ENCODE results near the gene ARHGEF17. TPM values are rescaled to one million over a fixed set of nuclear protein-coding genes. Genes with fewer than 3 reads are reported as not detected.

Gene ARHGEF17, protein sequence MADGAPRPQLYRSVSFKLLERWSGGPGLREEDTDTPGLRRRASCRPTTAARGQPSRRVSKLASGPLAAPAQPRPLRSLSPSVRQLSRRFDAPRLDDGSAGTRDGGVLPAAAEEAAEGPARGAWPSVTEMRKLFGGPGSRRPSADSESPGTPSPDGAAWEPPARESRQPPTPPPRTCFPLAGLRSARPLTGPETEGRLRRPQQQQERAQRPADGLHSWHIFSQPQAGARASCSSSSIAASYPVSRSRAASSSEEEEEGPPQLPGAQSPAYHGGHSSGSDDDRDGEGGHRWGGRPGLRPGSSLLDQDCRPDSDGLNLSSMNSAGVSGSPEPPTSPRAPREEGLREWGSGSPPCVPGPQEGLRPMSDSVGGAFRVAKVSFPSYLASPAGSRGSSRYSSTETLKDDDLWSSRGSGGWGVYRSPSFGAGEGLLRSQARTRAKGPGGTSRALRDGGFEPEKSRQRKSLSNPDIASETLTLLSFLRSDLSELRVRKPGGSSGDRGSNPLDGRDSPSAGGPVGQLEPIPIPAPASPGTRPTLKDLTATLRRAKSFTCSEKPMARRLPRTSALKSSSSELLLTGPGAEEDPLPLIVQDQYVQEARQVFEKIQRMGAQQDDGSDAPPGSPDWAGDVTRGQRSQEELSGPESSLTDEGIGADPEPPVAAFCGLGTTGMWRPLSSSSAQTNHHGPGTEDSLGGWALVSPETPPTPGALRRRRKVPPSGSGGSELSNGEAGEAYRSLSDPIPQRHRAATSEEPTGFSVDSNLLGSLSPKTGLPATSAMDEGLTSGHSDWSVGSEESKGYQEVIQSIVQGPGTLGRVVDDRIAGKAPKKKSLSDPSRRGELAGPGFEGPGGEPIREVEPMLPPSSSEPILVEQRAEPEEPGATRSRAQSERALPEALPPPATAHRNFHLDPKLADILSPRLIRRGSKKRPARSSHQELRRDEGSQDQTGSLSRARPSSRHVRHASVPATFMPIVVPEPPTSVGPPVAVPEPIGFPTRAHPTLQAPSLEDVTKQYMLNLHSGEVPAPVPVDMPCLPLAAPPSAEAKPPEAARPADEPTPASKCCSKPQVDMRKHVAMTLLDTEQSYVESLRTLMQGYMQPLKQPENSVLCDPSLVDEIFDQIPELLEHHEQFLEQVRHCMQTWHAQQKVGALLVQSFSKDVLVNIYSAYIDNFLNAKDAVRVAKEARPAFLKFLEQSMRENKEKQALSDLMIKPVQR (N-terminal part only)
- total RNA-seq (2022; extraction: Qiagen RNA extraction) = 7.8 to 14.7 TPM (median 12.1 TPM) in 5 replicates

DNA sequence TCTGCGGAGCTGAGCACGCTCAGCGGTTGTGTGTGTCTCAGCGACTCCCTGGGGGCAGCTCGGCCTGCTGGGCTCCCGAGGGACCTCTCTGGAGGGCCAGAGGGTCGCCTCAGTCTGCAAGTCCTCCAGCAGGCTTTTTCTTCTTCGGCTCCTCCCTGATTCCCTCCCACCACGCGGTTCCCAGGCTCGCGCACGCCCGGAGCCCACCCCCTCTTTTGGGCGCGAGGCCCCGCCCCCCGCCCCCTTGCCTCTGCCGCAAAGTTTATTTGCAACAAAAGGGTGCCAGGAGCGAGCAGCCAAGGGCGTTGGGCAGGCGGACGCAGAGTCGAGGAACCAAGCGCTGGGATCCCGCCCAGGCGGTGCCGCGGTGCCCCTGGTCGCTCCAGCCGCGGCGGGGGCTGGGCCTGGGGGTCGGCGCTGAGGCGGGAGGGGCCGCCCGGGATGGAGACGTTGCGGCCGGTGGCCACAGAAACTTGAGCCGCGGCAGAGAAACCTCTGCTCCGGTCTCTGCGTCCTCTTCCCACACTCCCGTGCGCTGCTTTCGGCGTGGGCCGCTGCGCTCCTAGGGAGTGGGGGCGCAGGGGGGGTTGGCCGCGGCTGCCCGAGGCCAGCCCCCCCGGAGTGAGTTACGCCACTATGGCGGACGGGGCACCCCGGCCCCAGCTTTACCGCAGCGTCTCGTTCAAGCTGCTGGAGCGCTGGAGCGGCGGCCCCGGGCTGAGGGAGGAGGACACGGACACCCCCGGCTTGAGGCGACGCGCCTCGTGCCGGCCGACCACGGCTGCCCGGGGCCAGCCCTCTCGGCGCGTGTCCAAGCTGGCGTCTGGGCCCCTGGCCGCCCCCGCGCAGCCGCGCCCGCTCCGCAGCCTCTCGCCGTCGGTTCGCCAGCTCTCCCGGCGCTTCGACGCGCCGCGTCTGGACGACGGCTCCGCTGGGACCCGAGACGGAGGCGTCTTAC lies at the start of gene ARHGEF17:
Gene ARHGEF17 (plus strand): TSS at position 274 of the 958 bp plus-strand sequence. CDS start 363 bp downstream, at position 637.

DNA sequence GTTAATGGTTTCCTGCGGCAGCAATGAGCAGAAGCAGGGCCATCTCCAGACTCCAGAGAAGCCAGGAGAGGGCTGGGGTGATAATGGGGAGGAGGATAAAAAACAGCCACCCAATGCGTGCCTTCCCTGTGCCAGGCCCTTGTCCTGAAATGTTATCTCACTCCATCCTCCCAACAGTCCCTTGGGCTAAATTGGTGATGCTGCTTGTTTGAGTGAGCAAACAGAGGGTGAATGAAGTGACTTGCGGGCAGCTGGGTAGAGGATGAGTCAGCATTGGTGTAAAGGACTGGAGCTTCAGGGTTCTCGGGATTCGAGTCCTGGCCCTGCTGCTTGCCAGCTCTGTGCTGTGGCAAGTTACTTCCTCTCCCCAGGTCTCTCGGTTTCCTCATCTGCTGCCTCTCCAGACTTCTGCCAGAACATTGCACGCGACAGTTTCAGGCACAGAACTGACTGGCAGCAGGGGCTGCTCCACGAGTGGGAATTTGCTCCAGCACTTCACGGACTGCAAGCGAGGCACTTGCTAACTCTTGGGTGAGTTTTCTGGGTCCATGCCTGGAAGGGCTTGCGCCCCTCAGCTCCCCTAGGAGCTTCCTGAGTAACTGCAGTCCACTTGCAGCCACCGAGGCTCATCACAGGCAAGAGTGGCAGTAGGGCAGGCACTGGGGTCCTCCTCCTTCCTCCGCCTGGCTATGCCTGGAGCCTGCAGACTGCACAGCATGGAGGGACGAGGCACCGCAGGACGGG lies 36.0 kb upstream of the ARHGEF17 start, which contains the start of gene P2RY6:
Gene P2RY6 (plus strand): TSS at position 403 of the 744 bp plus-strand sequence. CDS start 24,181 bp downstream, outside the sequence.

DNA sequence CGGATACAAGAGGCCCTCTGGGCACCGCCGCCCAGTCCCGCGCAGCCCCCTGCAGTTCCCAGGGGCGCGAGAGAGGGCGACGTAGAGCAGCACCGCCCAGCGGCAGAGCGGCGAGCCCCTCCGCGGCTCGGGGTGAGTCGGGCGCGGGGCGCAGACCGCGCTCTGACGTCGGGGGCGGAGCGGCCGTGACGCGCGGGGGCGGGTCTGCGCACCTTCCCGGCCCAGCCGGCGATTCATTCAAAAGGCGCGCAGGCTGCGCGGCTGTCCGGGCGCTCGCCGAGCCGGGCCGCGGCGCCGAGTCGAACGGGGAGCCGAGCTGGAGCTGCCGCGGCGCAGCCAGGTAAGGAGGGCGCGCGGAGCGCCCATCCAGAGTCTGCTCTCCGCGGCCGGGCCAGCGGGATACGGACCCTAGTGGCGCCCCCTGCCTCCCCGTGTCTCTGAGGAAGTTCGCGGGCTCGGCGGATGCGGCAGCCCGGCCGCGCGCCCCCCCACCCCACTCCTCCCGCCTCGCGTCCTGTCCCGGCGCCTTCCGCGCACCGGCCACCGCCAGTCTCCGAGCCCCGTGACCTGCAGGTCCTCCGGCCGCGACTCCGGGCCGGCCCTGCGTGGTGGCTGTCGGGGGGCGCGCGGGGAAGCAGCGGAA lies 68.2 kb downstream of the ARHGEF17 start, which contains the start of gene RELT:
Gene RELT (plus strand): TSS at position 240 of the 643 bp plus-strand sequence. CDS start 12,738 bp downstream, outside the sequence.

Other genes with a start within 250 kb of the ARHGEF17 start
- gene FCHSD2, start 166.0 kb upstream of the ARHGEF17 start, total RNA-seq (2022; extraction: Qiagen RNA extraction) = 8.6 to 11.2 TPM (median 10.5 TPM) in 5 replicates
- 7.7 to 14.2 TPM (median 11.5 TPM) in 5 replicates for gene P2RY2, start 90.0 kb upstream of the ARHGEF17 start, total RNA-seq (2022; extraction: Qiagen RNA extraction)
- gene P2RY6, start 35.9 kb upstream of the ARHGEF17 start, total RNA-seq (2022; extraction: Qiagen RNA extraction) = 2.8 to 6.6 TPM (median 5.5 TPM) in 5 replicates
- 5.3 to 6.7 TPM (median 6.1 TPM) in 5 replicates for gene RELT, start 68.1 kb downstream of the ARHGEF17 start, total RNA-seq (2022; extraction: Qiagen RNA extraction)